CD8-positive, alpha-beta memory T cell (primary cell): ENCODE results near the gene STC2. TPM values are rescaled to one million over a fixed set of nuclear protein-coding genes. Genes with fewer than 3 reads are reported as not detected.

Source experiments
- CTCF ChIA-PET: fragments of 350-600 bp; sonication (Branson Sonifier 250); formaldehyde crosslinking; loops from one replicate; lab custom pipeline; 2021; ENCODE audit warnings: antibody characterized with exemption; lab: Charles Lee
- POLR2A ChIA-PET: fragments of 350-600 bp; sonication (Branson Sonifier 250); formaldehyde crosslinking; loops from one replicate; lab custom pipeline; 2021; ENCODE audit warnings: antibody characterized with exemption; lab: Charles Lee
- DNase-seq, 5 donors: peaks; one replicate each; pipeline versions ENCODE4 v3.0.0 to v3.0.0-alpha.2; 2020 to 2022; ENCODE audit warnings: mixed read lengths in 1 of 5
- H3K27ac ChIP-seq: one replicate; pipeline ENCODE4 v1.7.0; 2013; ENCODE audit warnings: low read depth, mild to moderate bottlenecking, low read length, moderate library complexity
- H3K27me3 ChIP-seq: 2 replicates; pipeline ENCODE4 v1.7.0; 2013; ENCODE audit warnings: low read length, mild to moderate bottlenecking; ENCODE audit not compliant: insufficient read depth, poor library complexity, severe bottlenecking
- H3K36me3 ChIP-seq: 2 replicates; pipeline ENCODE4 v1.7.0; 2013; ENCODE audit warnings: mild to moderate bottlenecking, low read length, moderate library complexity; ENCODE audit not compliant: insufficient read depth
- H3K4me1 ChIP-seq: 2 replicates; pipeline ENCODE4 v1.7.0; 2013; ENCODE audit warnings: mild to moderate bottlenecking, low read length, moderate library complexity; ENCODE audit not compliant: insufficient read depth
- H3K4me3 ChIP-seq: 2 replicates; pipeline ENCODE4 v1.7.0; 2013; ENCODE audit warnings: mild to moderate bottlenecking, low read length
- H3K9me3 ChIP-seq: 2 replicates; pipeline ENCODE4 v1.7.0; 2013; ENCODE audit warnings: mild to moderate bottlenecking, low read length
- H3K27ac Mint-ChIP-seq, 8 donors: one replicate each; pipeline ENCODE4 v1.8.0; 2020 to 2021; ENCODE audit warnings: mixed read lengths in 8 of 8, mild to moderate bottlenecking in 6 of 8, inconsistent platforms in 3 of 8, moderate library complexity in 3 of 8
- H3K27me3 Mint-ChIP-seq, 2 donors: one replicate each; pipeline ENCODE4 v1.8.0; 2020 to 2021; ENCODE audit warnings: mixed read lengths in 2 of 2, mild to moderate bottlenecking in 1 of 2, moderate library complexity in 1 of 2
- H3K36me3 Mint-ChIP-seq, 3 donors: one replicate each; pipeline ENCODE4 v1.8.0; 2020 to 2021; ENCODE audit warnings: mixed read lengths in 3 of 3, inconsistent platforms in 1 of 3, mild to moderate bottlenecking in 1 of 3
- H3K4me1 Mint-ChIP-seq, 3 donors: one replicate each; pipeline ENCODE4 v1.8.0; 2020 to 2021; ENCODE audit warnings: mixed read lengths in 3 of 3, inconsistent platforms in 1 of 3, mild to moderate bottlenecking in 1 of 3
- H3K4me3 Mint-ChIP-seq, 7 donors: one replicate each; pipeline ENCODE4 v1.8.0; 2020 to 2021; ENCODE audit warnings: mixed read lengths in 7 of 7, mild to moderate bottlenecking in 6 of 7, moderate library complexity in 4 of 7, inconsistent platforms in 2 of 7
- H3K9me3 Mint-ChIP-seq, 5 donors: one replicate each; pipeline ENCODE4 v1.8.0; 2020 to 2022; ENCODE audit warnings: mixed read lengths in 5 of 5, mild to moderate bottlenecking in 3 of 5, moderate library complexity in 2 of 5, inconsistent platforms in 1 of 5
- polyA plus RNA-seq: library from polyadenylated mRNA; unstranded; fragments of 300-500 nt; fragmentation: Illumina TruSeq; gene quantifications from one replicate; pipeline ENCODE4 v1.2.3, GENCODE V29; 2021
- total RNA-seq, 2 experiments: library from RNA; stranded (reverse); gene quantifications; one replicate each; pipeline ENCODE4 v1.2.3, GENCODE V29; 2021

The STC2 gene
- total and polyA plus RNA-seq, 3 experiments from 2014 or later: 2.1 to 2.4 TPM; not detected in 1

- POLR2A ChIA-PET: no interaction called here
- H3K4me1 Mint-ChIP-seq: no peaks in the 10 kb centered on the region
- CTCF ChIA-PET: no interaction called here
- no peaks in the 10 kb centered on the region for H3K4me1 ChIP-seq
- H3K27ac Mint-ChIP-seq: no peak overlapping the region
- peaks cover 21 to 76% of the 10 kb centered on the region in 2 donors for H3K27me3 Mint-ChIP-seq
- no peaks in the 10 kb centered on the region for H3K36me3 ChIP-seq
- no peak overlapping the region for H3K4me3 ChIP-seq
- H3K9me3 ChIP-seq: no peaks in the 10 kb centered on the region
- DNase-seq: no peak
- no peak overlapping the region for H3K27ac ChIP-seq
- H3K36me3 Mint-ChIP-seq: no peaks in the 10 kb centered on the region
- peak overlapping the region in 1 of 7 donors; percentile 27 for H3K4me3 Mint-ChIP-seq
- peaks cover 1 to 7% (median 3%) of the 10 kb centered on the region in 5 donors for H3K9me3 Mint-ChIP-seq
- no peaks in the 10 kb centered on the region for H3K27me3 ChIP-seq
Measured at GRCh38 chr5:173313351-173313801, 14.8 kb downstream of the STC2 start.

- H3K27me3 ChIP-seq: no peaks in the 10 kb centered on the region
- DNase-seq: no peak
- no peak overlapping the region for H3K4me3 ChIP-seq
- H3K27ac ChIP-seq: no peak overlapping the region
- Mint-ChIP-seq H3K27ac (no peak overlapping the region), H3K9me3 (peaks cover 6 to 12% (median 9%) of the 10 kb centered on the region in 5 donors), H3K4me3 (no peak overlapping the region), H3K4me1 (no peaks in the 10 kb centered on the region), H3K36me3 (no peaks in the 10 kb centered on the region), H3K27me3 (peaks cover 19 to 73% of the 10 kb centered on the region in 2 donors)
- H3K9me3 ChIP-seq: no peaks in the 10 kb centered on the region
- ChIA-PET CTCF (no interaction called here), POLR2A (no interaction called here)
- no peaks in the 10 kb centered on the region for H3K4me1 ChIP-seq
- H3K36me3 ChIP-seq: no peaks in the 10 kb centered on the region
Measured at GRCh38 chr5:173312821-173313220, 15.4 kb downstream of the STC2 start.

DNA sequence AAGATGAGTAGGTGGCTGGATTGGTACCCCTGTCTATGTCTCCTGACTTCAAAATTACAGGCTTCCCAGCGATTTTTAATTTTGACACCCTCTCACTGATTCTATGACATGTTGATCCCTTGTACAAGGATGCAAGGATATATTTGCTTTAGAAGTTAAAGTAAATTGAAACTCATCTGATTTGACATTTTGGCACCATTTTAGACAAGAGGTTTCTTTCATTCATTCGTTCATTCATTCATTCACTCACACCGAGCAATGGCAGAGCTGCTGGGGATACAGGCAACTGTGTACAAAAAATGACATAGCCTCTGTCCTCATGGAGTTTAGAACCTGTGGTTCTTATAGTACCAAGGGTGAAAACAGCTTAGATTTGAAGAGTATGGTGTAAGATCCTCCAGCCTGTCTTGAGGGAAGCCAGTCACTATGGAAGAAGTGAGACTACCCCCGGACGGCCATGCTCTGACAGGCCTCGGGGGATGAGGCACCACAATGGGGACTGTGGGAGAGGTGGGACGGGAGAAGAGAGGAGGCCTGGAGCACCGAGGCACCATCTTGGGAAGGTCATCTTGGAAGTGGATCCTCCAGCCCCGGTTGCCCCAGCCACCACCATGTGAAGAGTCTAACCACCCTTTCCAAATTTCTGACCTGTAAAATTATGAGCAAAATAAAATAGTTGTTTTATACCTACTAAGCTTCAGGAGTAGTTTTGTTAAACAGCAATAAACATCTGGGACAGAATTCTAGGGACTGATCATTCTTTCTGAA is 16.2 kb downstream of the STC2 start:
- no peak overlapping the region for H3K27ac Mint-ChIP-seq
- no peaks in the 10 kb centered on the region for H3K36me3 ChIP-seq
- H3K27ac ChIP-seq: no peak overlapping the region
- H3K9me3 Mint-ChIP-seq: peaks cover 6 to 14% (median 11%) of the 10 kb centered on the region in 5 donors
- H3K4me1 ChIP-seq: no peaks in the 10 kb centered on the region
- CTCF ChIA-PET: no interaction called here
- H3K9me3 ChIP-seq: no peaks in the 10 kb centered on the region
- H3K4me1 Mint-ChIP-seq: no peaks in the 10 kb centered on the region
- POLR2A ChIA-PET: no interaction called here
- H3K4me3 Mint-ChIP-seq: no peak overlapping the region
- H3K4me3 ChIP-seq: no peak overlapping the region
- peaks cover 21 to 75% of the 10 kb centered on the region in 2 donors for H3K27me3 Mint-ChIP-seq
- H3K36me3 Mint-ChIP-seq: no peaks in the 10 kb centered on the region
- no peaks in the 10 kb centered on the region for H3K27me3 ChIP-seq
- no peak for DNase-seq

GRCh38 chr5:173310861-173311785 is 17.1 kb downstream of the STC2 start:
- H3K4me3 ChIP-seq: no peak overlapping the region
- Mint-ChIP-seq H3K27me3 (peaks cover 19 to 75% of the 10 kb centered on the region in 2 donors), H3K9me3 (peaks cover 6 to 14% (median 11%) of the 10 kb centered on the region in 5 donors), H3K27ac (peak overlapping the region in 1 of 8 donors; percentile 17), H3K36me3 (no peaks in the 10 kb centered on the region), H3K4me3 (no peak overlapping the region), H3K4me1 (no peaks in the 10 kb centered on the region)
- no peak overlapping the region for H3K27ac ChIP-seq
- no peaks in the 10 kb centered on the region for H3K36me3 ChIP-seq
- DNase-seq: no peak
- ChIA-PET POLR2A (no interaction called here), CTCF (no interaction called here)
- no peaks in the 10 kb centered on the region for H3K9me3 ChIP-seq
- H3K27me3 ChIP-seq: no peaks in the 10 kb centered on the region
- H3K4me1 ChIP-seq: no peaks in the 10 kb centered on the region

GRCh38 chr5:173310218-173310769 is 17.9 kb downstream of the STC2 start:
- Histone ChIP-seq H3K27me3 (no peaks in the 10 kb centered on the region), H3K4me1 (no peaks in the 10 kb centered on the region), H3K36me3 (no peaks in the 10 kb centered on the region), H3K4me3 (no peak overlapping the region), H3K27ac (no peak overlapping the region), H3K9me3 (no peaks in the 10 kb centered on the region)
- H3K4me3 Mint-ChIP-seq: no peak overlapping the region
- H3K9me3 Mint-ChIP-seq: peaks cover 6 to 14% (median 11%) of the 10 kb centered on the region in 5 donors
- POLR2A ChIA-PET: no interaction called here
- no peak for DNase-seq
- CTCF ChIA-PET: no interaction called here
- no peaks in the 10 kb centered on the region for H3K4me1 Mint-ChIP-seq
- peaks cover 21 to 69% of the 10 kb centered on the region in 2 donors for H3K27me3 Mint-ChIP-seq
- H3K27ac Mint-ChIP-seq: no peak overlapping the region
- H3K36me3 Mint-ChIP-seq: no peaks in the 10 kb centered on the region

DNA sequence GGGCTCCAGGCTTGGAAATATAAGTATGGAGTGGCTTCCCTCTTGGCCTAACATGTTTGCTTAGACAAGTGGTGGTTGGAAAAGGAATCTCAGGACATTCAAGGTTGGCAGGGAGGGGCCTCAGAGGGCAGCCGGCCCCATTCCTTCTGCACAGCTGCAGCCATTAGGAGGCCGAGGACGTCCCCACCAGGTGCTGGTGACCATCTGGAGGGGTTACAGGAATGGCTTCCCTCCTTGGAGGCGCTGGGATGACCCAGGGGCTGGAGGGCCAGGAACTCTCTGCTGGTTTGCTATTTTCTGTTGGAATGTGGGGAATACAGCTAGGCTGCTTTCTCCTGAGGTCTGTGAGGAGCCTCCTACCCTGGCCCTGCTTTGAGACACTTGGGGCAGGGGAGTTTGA is 18.5 kb downstream of the STC2 start:
- ChIA-PET CTCF (no interaction called here), POLR2A (no interaction called here)
- H3K36me3 Mint-ChIP-seq: no peaks in the 10 kb centered on the region
- H3K4me3 Mint-ChIP-seq: no peak overlapping the region
- no peak for DNase-seq
- H3K27me3 ChIP-seq: no peaks in the 10 kb centered on the region
- no peaks in the 10 kb centered on the region for H3K4me1 Mint-ChIP-seq
- H3K27ac Mint-ChIP-seq: no peak overlapping the region
- H3K9me3 Mint-ChIP-seq: peaks cover 6 to 14% (median 11%) of the 10 kb centered on the region in 5 donors
- no peak overlapping the region for H3K27ac ChIP-seq
- no peaks in the 10 kb centered on the region for H3K9me3 ChIP-seq
- no peaks in the 10 kb centered on the region for H3K4me1 ChIP-seq
- H3K27me3 Mint-ChIP-seq: peaks cover 20 to 69% of the 10 kb centered on the region in 2 donors
- H3K36me3 ChIP-seq: no peaks in the 10 kb centered on the region
- no peak overlapping the region for H3K4me3 ChIP-seq

GRCh38 chr5:173308226-173308625 is 20.0 kb downstream of the STC2 start:
- no peak for DNase-seq
- no peaks in the 10 kb centered on the region for H3K27me3 ChIP-seq
- no peaks in the 10 kb centered on the region for H3K9me3 ChIP-seq
- no peaks in the 10 kb centered on the region for H3K4me1 ChIP-seq
- no peak overlapping the region for H3K27ac ChIP-seq
- Mint-ChIP-seq H3K27ac (no peak overlapping the region), H3K9me3 (peaks cover 6 to 14% (median 11%) of the 10 kb centered on the region in 5 donors), H3K4me3 (no peak overlapping the region), H3K36me3 (no peaks in the 10 kb centered on the region), H3K4me1 (no peaks in the 10 kb centered on the region), H3K27me3 (peaks cover 17 to 75% of the 10 kb centered on the region in 2 donors)
- no peaks in the 10 kb centered on the region for H3K36me3 ChIP-seq
- ChIA-PET CTCF (interaction anchor here (1.2 kb wide), 1 partner anchor 14 kb away, joined by 4 read pairs; no protein-coding TSS in a partner anchor), POLR2A (no interaction called here)
- H3K4me3 ChIP-seq: no peak overlapping the region
